ENCODE results near the gene PEBP1.

The PEBP1 gene

GRCh38 chr12:118135788-118136558 is at the start of gene PEBP1:
PEBP1 (plus strand) TSS chr12:118136124; CDS start chr12:118136210, 86 bp downstream.
- peak; percentile 52 for DNase-seq (ENCODE audit: low read depth, low spot score)
- peak within 1 kb of the TSS; percentile 26 for H3K27ac ChIP-seq

GRCh38 chr12:118089782-118090181 is 46.1 kb upstream of the PEBP1 start:
- no peak overlapping the region for H3K27ac ChIP-seq

GRCh38 chr12:118094039-118094438 is 41.9 kb upstream of the PEBP1 start:
- DNase-seq (ENCODE audit: low read depth, low spot score), result no peak
- H3K27ac ChIP-seq, result no peak overlapping the region

More at GRCh38 chr12:118089782-118090181, 46.1 kb upstream of the PEBP1 start:
- DNase-seq (ENCODE audit: low read depth, low spot score), result no peak

- H3K27ac ChIP-seq, result no peak overlapping the region
- no peak for DNase-seq (ENCODE audit: low read depth, low spot score)
These were observed 37.5 kb upstream of the PEBP1 start for GRCh38 chr12:118098401-118098800.

GRCh38 chr12:118098911-118099671 is 36.8 kb upstream of the PEBP1 start:
- no peak for DNase-seq (ENCODE audit: low read depth, low spot score)
- no peak overlapping the region for H3K27ac ChIP-seq

GRCh38 chr12:118101051-118101450 is 34.9 kb upstream of the PEBP1 start:
- DNase-seq (ENCODE audit: low read depth, low spot score), result no peak
- H3K27ac ChIP-seq, result no peak overlapping the region

GRCh38 chr12:118102070-118102469 is 33.9 kb upstream of the PEBP1 start:
- H3K27ac ChIP-seq, result peak overlapping the region; percentile 28
- DNase-seq (ENCODE audit: low read depth, low spot score), result peak; percentile 29

GRCh38 chr12:118102609-118103008 is 33.3 kb upstream of the PEBP1 start:
- H3K27ac ChIP-seq, result peak overlapping the region; percentile 28
- DNase-seq (ENCODE audit: low read depth, low spot score), result no peak

- H3K27ac ChIP-seq, result peak overlapping the region; percentile 28
These were observed 32.7 kb upstream of the PEBP1 start for GRCh38 chr12:118103201-118103600.

GRCh38 chr12:118103601-118104382 is 32.1 kb upstream of the PEBP1 start, which contains the start of gene VSIG10:
VSIG10 (minus strand) TSS chr12:118104011; CDS start chr12:118103671, 340 bp downstream.
- H3K27ac ChIP-seq, result peak within 1 kb of the TSS; percentile 28

More at GRCh38 chr12:118103201-118103600, 32.7 kb upstream of the PEBP1 start:
- DNase-seq (ENCODE audit: low read depth, low spot score), result no peak

GRCh38 chr12:118107011-118107410 is 28.9 kb upstream of the PEBP1 start:
- no peak for DNase-seq (ENCODE audit: low read depth, low spot score)

More at GRCh38 chr12:118103601-118104382, 32.1 kb upstream of the PEBP1 start, which contains the start of gene VSIG10:
- DNase-seq (ENCODE audit: low read depth, low spot score), result no peak

GRCh38 chr12:118107694-118108093 is 28.2 kb upstream of the PEBP1 start:
- no peak for DNase-seq (ENCODE audit: low read depth, low spot score)

More at GRCh38 chr12:118107011-118107410, 28.9 kb upstream of the PEBP1 start:
- no peak overlapping the region for H3K27ac ChIP-seq

GRCh38 chr12:118109088-118109487 is 26.8 kb upstream of the PEBP1 start:
- H3K27ac ChIP-seq, result no peak overlapping the region
- DNase-seq (ENCODE audit: low read depth, low spot score), result no peak

More at GRCh38 chr12:118107694-118108093, 28.2 kb upstream of the PEBP1 start:
- H3K27ac ChIP-seq, result no peak overlapping the region

GRCh38 chr12:118119449-118119879 is 16.5 kb upstream of the PEBP1 start:
- DNase-seq (ENCODE audit: low read depth, low spot score), result no peak

GRCh38 chr12:118120579-118121363 is 15.2 kb upstream of the PEBP1 start:
- H3K27ac ChIP-seq, result no peak overlapping the region

More at GRCh38 chr12:118119449-118119879, 16.5 kb upstream of the PEBP1 start:
- H3K27ac ChIP-seq, result no peak overlapping the region

GRCh38 chr12:118122264-118122663 is 13.7 kb upstream of the PEBP1 start:
- H3K27ac ChIP-seq, result no peak overlapping the region
- DNase-seq (ENCODE audit: low read depth, low spot score), result no peak

More at GRCh38 chr12:118120579-118121363, 15.2 kb upstream of the PEBP1 start:
- DNase-seq (ENCODE audit: low read depth, low spot score), result no peak

- no peak for DNase-seq (ENCODE audit: low read depth, low spot score)
- no peak overlapping the region for H3K27ac ChIP-seq
These were observed 11.5 kb upstream of the PEBP1 start for GRCh38 chr12:118124333-118124874.

GRCh38 chr12:118125743-118126118 is 10.2 kb upstream of the PEBP1 start:
- DNase-seq (ENCODE audit: low read depth, low spot score), result no peak
- no peak overlapping the region for H3K27ac ChIP-seq

All from epithelial cell of prostate (primary cell).